ENCODE data around the gene TRPV5.

DNA sequence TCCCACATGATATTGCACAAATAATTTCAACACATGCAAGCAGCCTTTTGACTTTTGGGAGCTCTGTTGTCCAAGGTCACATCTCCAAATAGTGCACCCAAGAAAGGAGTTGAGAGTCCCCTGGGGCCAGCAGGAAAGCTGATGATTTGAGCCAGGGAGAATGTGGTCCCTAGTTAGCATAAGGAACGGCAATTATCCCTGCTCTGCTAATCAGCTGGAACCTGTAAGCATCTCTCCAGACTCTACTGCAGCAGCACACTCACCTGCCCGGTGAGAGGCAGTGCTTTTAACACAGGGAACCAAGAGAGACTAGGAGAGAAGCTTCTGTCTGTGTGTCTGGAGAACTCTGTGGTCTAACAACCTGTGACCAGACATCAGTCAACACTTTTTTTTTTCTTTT lies 17.0 kb downstream of the TRPV5 start:
- TF ChIP-seq, protein P1, sequence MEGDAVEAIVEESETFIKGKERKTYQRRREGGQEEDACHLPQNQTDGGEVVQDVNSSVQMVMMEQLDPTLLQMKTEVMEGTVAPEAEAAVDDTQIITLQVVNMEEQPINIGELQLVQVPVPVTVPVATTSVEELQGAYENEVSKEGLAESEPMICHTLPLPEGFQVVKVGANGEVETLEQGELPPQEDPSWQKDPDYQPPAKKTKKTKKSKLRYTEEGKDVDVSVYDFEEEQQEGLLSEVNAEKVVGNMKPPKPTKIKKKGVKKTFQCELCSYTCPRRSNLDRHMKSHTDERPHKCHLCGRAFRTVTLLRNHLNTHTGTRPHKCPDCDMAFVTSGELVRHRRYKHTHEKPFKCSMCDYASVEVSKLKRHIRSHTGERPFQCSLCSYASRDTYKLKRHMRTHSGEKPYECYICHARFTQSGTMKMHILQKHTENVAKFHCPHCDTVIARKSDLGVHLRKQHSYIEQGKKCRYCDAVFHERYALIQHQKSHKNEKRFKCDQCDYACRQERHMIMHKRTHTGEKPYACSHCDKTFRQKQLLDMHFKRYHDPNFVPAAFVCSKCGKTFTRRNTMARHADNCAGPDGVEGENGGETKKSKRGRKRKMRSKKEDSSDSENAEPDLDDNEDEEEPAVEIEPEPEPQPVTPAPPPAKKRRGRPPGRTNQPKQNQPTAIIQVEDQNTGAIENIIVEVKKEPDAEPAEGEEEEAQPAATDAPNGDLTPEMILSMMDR (IDR thresholded peaks at IDR 0.05; ENCODE audit: low read depth, low read length) = no peak
- TF ChIP-seq EZH2phosphoT487 (IDR thresholded peaks at IDR 0.05; ENCODE audit: low read depth) = no peak
